PC-3 (cell line): ENCODE measurements around the gene AGXT.

ENCODE experiments used
- EZH2 ChIP-seq: fragments of 300-600 bp; sonication (generic); IDR thresholded peaks from one replicate; pipeline ENCODE4 v1.6.1; 2017; ENCODE audit warnings: antibody characterized with exemption, mild to moderate bottlenecking, low read length; ENCODE audit not compliant: unreplicated experiment
- EZH2phosphoT487 ChIP-seq: fragments of 300-600 bp; sonication (generic); IDR thresholded peaks from 2 replicates; pipeline ENCODE4 v1.6.1; 2018; ENCODE audit warnings: mild to moderate bottlenecking, antibody characterized with exemption, low read length, borderline replicate concordance
- TF ChIP-seq, protein P1 (sequence below): fragments of 300-600 bp; sonication (generic); conservative IDR thresholded peaks from 2 replicates; pipeline ENCODE4 v1.5.1; 2017; ENCODE audit warnings: antibody characterized with exemption, low read depth, mild to moderate bottlenecking, low read length

DNA sequence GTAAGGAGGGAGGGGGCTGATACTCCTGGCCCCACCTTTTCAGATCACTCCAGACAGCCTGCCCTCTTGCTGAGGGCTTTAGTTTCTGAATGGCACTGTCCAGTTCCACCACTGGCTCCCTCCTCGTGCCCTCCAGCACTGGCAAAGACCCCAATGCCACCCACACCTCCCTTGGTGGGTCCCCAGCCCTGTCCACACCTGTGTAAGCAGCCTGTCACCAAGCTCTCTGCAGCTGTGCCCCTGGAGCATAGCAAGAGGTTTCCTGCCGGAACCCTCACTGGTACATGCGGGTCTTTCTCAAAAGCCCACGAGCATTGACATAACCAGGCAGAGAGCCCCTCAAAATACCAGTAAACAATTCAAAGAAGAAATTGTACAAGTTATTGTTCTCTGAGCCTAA, 31.0 kb upstream of the AGXT start:
- TF ChIP-seq, protein P1, sequence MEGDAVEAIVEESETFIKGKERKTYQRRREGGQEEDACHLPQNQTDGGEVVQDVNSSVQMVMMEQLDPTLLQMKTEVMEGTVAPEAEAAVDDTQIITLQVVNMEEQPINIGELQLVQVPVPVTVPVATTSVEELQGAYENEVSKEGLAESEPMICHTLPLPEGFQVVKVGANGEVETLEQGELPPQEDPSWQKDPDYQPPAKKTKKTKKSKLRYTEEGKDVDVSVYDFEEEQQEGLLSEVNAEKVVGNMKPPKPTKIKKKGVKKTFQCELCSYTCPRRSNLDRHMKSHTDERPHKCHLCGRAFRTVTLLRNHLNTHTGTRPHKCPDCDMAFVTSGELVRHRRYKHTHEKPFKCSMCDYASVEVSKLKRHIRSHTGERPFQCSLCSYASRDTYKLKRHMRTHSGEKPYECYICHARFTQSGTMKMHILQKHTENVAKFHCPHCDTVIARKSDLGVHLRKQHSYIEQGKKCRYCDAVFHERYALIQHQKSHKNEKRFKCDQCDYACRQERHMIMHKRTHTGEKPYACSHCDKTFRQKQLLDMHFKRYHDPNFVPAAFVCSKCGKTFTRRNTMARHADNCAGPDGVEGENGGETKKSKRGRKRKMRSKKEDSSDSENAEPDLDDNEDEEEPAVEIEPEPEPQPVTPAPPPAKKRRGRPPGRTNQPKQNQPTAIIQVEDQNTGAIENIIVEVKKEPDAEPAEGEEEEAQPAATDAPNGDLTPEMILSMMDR = no peak
- TF ChIP-seq EZH2phosphoT487 = no peak
- TF ChIP-seq EZH2 = no peak
